SK-N-SH (cell line): ENCODE results near the gene HPX. TPM values are rescaled to one million over a fixed set of nuclear protein-coding genes. Genes with fewer than 3 reads are reported as not detected.
A peak's percentile ranks its signal among the peaks of the same experiment; 100 is the strongest.

Experiments
- CTCF ChIA-PET: fragments of 300-600, 350-600 bp; formaldehyde crosslinking; extraction: SDS; loops from one replicate; lab custom pipeline; 2021; lab: Yijun Ruan, JAX
- POLR2A ChIA-PET: fragments of 350-600 bp; sonication (Branson Sonifier 250); formaldehyde crosslinking; extraction: SDS; loops from one replicate; lab custom pipeline; 2020; ENCODE audit warnings: antibody characterized with exemption, inconsistent platforms; lab: Yijun Ruan, JAX
- DNase-seq: peaks from one replicate; pipeline ENCODE4 v3.0.0; 2012
- H2AFZ ChIP-seq: fragments of 200-600 bp; sonication (generic); 2 replicates; pipeline ENCODE4 v1.8.1; 2016; ENCODE audit warnings: antibody characterized with exemption, mild to moderate bottlenecking, low read depth
- H3F3A ChIP-seq: fragments of 200-600 bp; sonication (generic); replicated peaks from 2 replicates; pipeline ENCODE3; 2016; ENCODE audit warnings: antibody characterized with exemption, mild to moderate bottlenecking; ENCODE audit not compliant: insufficient read depth
- H3K27ac ChIP-seq, 2 experiments: fragments of 200-500 bp in 1 of 2; fragments of 200-600 bp in 1 of 2; sonication (Bioruptor generic) in 1 of 2; sonication (generic), shearing (Covaris generic) in 1 of 2; 2 replicates each; pipeline versions ENCODE4 v1.5.1 to v1.6.1; 2014 to 2016; ENCODE audit warnings: low read depth in 2 of 2, inconsistent platforms in 1 of 2, low read length in 1 of 2, mild to moderate bottlenecking in 1 of 2, mixed read lengths in 1 of 2
- H3K27me3 ChIP-seq: fragments of 200-600 bp; sonication (generic), shearing (Covaris generic); 2 replicates; pipeline ENCODE4 v1.6.1; 2016; ENCODE audit warnings: mixed run types; ENCODE audit not compliant: insufficient read depth
- H3K36me3 ChIP-seq, 2 experiments: fragments of 200-500 bp in 1 of 2; fragments of 200-600 bp in 1 of 2; sonication (Bioruptor generic) in 1 of 2; sonication (generic) in 1 of 2; replicated peaks in 1 of 2; 2 replicates each; pipeline versions ENCODE3 to v1.5.1; 2014 to 2016; ENCODE audit warnings: low read length in 1 of 2, mild to moderate bottlenecking in 1 of 2; ENCODE audit not compliant: insufficient read depth in 2 of 2, control insufficient read depth in 1 of 2
- H3K4me1 ChIP-seq, 2 experiments: fragments of 200-500 bp in 1 of 2; fragments of 200-600 bp in 1 of 2; sonication (Bioruptor generic) in 1 of 2; sonication (generic), shearing (Covaris generic) in 1 of 2; 2 replicates each; pipeline versions ENCODE4 v1.5.1 to v1.6.1; 2014 to 2016; ENCODE audit warnings: low read depth in 1 of 2, low read length in 1 of 2, mixed run types in 1 of 2; ENCODE audit not compliant: insufficient read depth in 2 of 2, control insufficient read depth in 1 of 2
- H3K4me2 ChIP-seq: fragments of 200-600 bp; sonication (generic), shearing (Covaris generic); 2 replicates; pipeline ENCODE4 v1.6.1; 2017; ENCODE audit warnings: mixed run types
- H3K4me3 ChIP-seq, 2 experiments: fragments of 200-500 bp in 1 of 2; fragments of 200-600 bp in 1 of 2; sonication (Bioruptor generic) in 1 of 2; sonication (generic), shearing (Covaris generic) in 1 of 2; 2 replicates each; pipeline versions ENCODE4 v1.5.1 to v1.8.1; 2014 to 2016; ENCODE audit warnings: low read depth in 2 of 2, inconsistent platforms in 1 of 2, low read length in 1 of 2, mild to moderate bottlenecking in 1 of 2, mixed read lengths in 1 of 2, moderate library complexity in 1 of 2
- H3K79me2 ChIP-seq: fragments of 200-600 bp; sonication (generic); 2 replicates; pipeline ENCODE4 v1.8.1; 2017; ENCODE audit warnings: mild to moderate bottlenecking; ENCODE audit not compliant: insufficient read depth
- H3K9ac ChIP-seq: fragments of 200-600 bp; sonication (generic); 2 replicates; pipeline ENCODE4 v1.6.1; 2017; ENCODE audit warnings: mixed run types
- H3K9me2 ChIP-seq: fragments of 200-600 bp; sonication (generic); 2 replicates; pipeline ENCODE4 v1.6.1; 2017; ENCODE audit warnings: mixed run types
- H3K9me3 ChIP-seq: fragments of 200-600 bp; sonication (generic); 2 replicates; pipeline ENCODE4 v1.6.1; 2017; ENCODE audit warnings: mixed run types, mild to moderate bottlenecking, moderate library complexity
- H4K20me1 ChIP-seq: fragments of 200-600 bp; sonication (generic); 2 replicates; pipeline ENCODE4 v1.6.1; 2017; ENCODE audit warnings: mild to moderate bottlenecking, mixed run types; ENCODE audit not compliant: insufficient read depth
- CTCF ChIP-seq: fragments of 200-600 bp; sonication (generic); IDR thresholded peaks from 2 replicates; pipeline ENCODE4 v1.6.1; 2017; ENCODE audit warnings: antibody characterized with exemption, mild to moderate bottlenecking, moderate library complexity
- EP300 ChIP-seq, 2 experiments: IDR thresholded peaks; 2 replicates each; pipeline versions ENCODE4 v1.4.0 to v1.6.1; 2012; ENCODE audit warnings: borderline replicate concordance in 1 of 2, low read depth in 1 of 2, low read length in 1 of 2
- EZH2phosphoT487 ChIP-seq: fragments of 200-600 bp; sonication (generic); IDR thresholded peaks from 2 replicates; pipeline ENCODE4 v1.6.1; 2017; ENCODE audit warnings: low read depth, mixed run types, mild to moderate bottlenecking, antibody characterized with exemption, moderate library complexity, borderline replicate concordance
- FOSL2 ChIP-seq: IDR thresholded peaks from 2 replicates; pipeline ENCODE4 v1.4.0; 2012; ENCODE audit warnings: low read depth, mild to moderate bottlenecking, moderate library complexity, borderline replicate concordance
- FOXJ3 ChIP-seq: sonication (generic); formaldehyde crosslinking; IDR thresholded peaks from 2 replicates; pipeline ENCODE4 v1.5.1; 2020; ENCODE audit warnings: mild to moderate bottlenecking, missing genetic modification reagents
- FOXM1 ChIP-seq: IDR thresholded peaks from 2 replicates; pipeline ENCODE4 v1.4.0; 2012; ENCODE audit warnings: low read depth, mild to moderate bottlenecking
- GABPA ChIP-seq: IDR thresholded peaks from 2 replicates; pipeline ENCODE4 v1.4.0; 2012; ENCODE audit warnings: low read depth, mild to moderate bottlenecking
- IRF3 ChIP-seq: fragments of 150-350 bp; IDR thresholded peaks from 2 replicates; pipeline ENCODE4 v1.6.1; 2016; ENCODE audit warnings: mild to moderate bottlenecking, low read depth, low read length
- MEF2A ChIP-seq: IDR thresholded peaks from 2 replicates; pipeline ENCODE4 v1.4.0; 2012; ENCODE audit warnings: low read depth, borderline replicate concordance
- MXI1 ChIP-seq: IDR thresholded peaks from 2 replicates; pipeline ENCODE4 v1.6.1; 2012; ENCODE audit warnings: mild to moderate bottlenecking, low read depth, low read length, improper control_type of control experiment
- NFIC ChIP-seq: IDR thresholded peaks from 2 replicates; pipeline ENCODE4 v1.4.0; 2012; ENCODE audit warnings: borderline replicate concordance
- POLR2AphosphoS5 ChIP-seq: IDR thresholded peaks from 2 replicates; pipeline ENCODE4 v1.6.1; 2012; ENCODE audit warnings: low read depth, low read length
- RFX5 ChIP-seq: IDR thresholded peaks from 2 replicates; pipeline ENCODE4 v1.6.1; 2012; ENCODE audit warnings: mild to moderate bottlenecking, improper control_type of control experiment, low read length
- RXRA ChIP-seq: IDR thresholded peaks from 2 replicates; pipeline ENCODE4 v1.4.0; 2012; ENCODE audit warnings: low read depth, mild to moderate bottlenecking, borderline replicate concordance
- TAF1 ChIP-seq: IDR thresholded peaks from 2 replicates; pipeline ENCODE4 v1.6.1; 2012; ENCODE audit warnings: low read depth, mild to moderate bottlenecking, low read length, moderate library complexity, borderline replicate concordance
- TEAD4 ChIP-seq: IDR thresholded peaks from 2 replicates; pipeline ENCODE4 v1.4.0; 2012; ENCODE audit warnings: mild to moderate bottlenecking, borderline replicate concordance; ENCODE audit not compliant: insufficient read depth
- WGBS: methylation state at CpG from one replicate; pipeline ENCODE4 v1.1.6; 2017; ENCODE audit warnings: low lambda C conversion rate; 5-methylcytosine and 5-hydroxymethylcytosine counted together
- polyA plus RNA-seq, 3 experiments: library from polyadenylated mRNA; depleted of rRNA; stranded (reverse); fragments of >200 nt; gene quantifications; 2 replicates each; pipeline ENCODE4 v1.2.3, GENCODE V29; 2012
- TF ChIP-seq, protein P1 (sequence below): fragments of 150-350 bp; IDR thresholded peaks from 2 replicates; pipeline ENCODE4 v1.6.1; 2017; ENCODE audit warnings: antibody characterized with exemption, low read length, low read depth, borderline replicate concordance
- TF ChIP-seq, protein P2 (sequence below): IDR thresholded peaks from 2 replicates; pipeline ENCODE4; 2012
- TF ChIP-seq, protein P3 (sequence below): IDR thresholded peaks from 2 replicates; pipeline ENCODE4 v1.6.1; 2012; ENCODE audit warnings: mild to moderate bottlenecking, low read depth, low read length, moderate library complexity

HPX gene
- polyA plus RNA-seq, 1 of the 3 experiments (the other 2 are of a cell fraction) = 1.8 TPM

DNA sequence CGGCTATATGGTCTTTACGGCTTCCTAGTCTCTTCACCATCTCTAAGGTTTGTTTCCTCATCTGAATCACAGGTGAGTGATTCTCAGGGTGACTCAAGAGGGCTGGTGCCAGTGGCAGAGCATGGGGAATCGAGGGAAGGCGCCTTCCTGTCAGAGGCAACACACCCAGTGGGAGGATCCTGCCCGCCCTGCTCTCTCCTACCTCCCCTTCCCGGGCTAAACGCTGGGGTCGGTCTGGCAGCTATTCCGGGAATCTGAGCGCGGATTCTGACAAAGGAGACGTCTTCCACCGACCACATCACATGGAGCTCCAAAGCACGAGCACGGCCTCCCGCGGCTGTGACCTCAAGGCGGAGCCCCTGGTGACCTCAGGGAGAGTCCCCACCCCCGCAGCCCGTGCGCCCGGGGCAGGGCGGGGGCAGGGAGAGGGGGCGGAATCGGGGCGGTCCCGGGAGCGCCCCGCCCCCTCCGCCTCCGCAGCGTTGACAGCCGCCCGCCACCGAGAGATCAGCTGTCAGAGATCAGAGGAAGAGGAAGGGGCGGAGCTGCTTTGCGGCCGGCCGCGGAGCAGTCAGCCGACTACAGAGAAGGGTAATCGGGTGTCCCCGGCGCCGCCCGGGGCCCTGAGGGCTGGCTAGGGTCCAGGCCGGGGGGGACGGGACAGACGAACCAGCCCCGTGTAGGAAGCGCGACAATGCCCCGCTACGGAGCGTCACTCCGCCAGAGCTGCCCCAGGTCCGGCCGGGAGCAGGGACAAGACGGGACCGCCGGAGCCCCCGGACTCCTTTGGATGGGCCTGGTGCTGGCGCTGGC, 50.7 kb downstream of the HPX start, which contains the start of gene SMPD1 (continued):
- no peak for TF ChIP-seq RXRA
- TF ChIP-seq IRF3 = no peak
- TF ChIP-seq, protein P1, sequence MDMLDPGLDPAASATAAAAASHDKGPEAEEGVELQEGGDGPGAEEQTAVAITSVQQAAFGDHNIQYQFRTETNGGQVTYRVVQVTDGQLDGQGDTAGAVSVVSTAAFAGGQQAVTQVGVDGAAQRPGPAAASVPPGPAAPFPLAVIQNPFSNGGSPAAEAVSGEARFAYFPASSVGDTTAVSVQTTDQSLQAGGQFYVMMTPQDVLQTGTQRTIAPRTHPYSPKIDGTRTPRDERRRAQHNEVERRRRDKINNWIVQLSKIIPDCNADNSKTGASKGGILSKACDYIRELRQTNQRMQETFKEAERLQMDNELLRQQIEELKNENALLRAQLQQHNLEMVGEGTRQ = no peak
- TF ChIP-seq FOSL2 = peak; percentile 10; the same call in 1 of the 2 replicates
- TF ChIP-seq NFIC = peak; percentile 48; the same call in 1 of the 2 replicates
- TF ChIP-seq EZH2phosphoT487 = no peak
- TF ChIP-seq FOXM1 = no peak
- no peak for TF ChIP-seq EP300 (IDR thresholded peaks at IDR 0.05; ENCODE audit: borderline replicate concordance in 1 of 2, low read depth in 1 of 2, low read length in 1 of 2)
- TF ChIP-seq POLR2AphosphoS5 = peak; percentile 57; the same call in 1 of the 2 replicates

GRCh38 chr11:6388748-6389147, 52.0 kb downstream of the HPX start:
- ChIA-PET POLR2A (no interaction called here), CTCF (interaction anchor here (1.0 to 2.7 kb wide), 5 partner anchors 9 to 138 kb away, joined by 3 to 25 read pairs (median 7); no protein-coding TSS in a partner anchor)
- peak overlapping the region; percentile 87; the same call in 1 of the 2 replicates for H3K4me2 ChIP-seq
- H3K4me3 ChIP-seq = no peak overlapping the region
- peaks cover 0 to 7% of the 10 kb centered on the region in 2 experiments for H3K36me3 ChIP-seq
- H2AFZ ChIP-seq = no peak overlapping the region; the same call in 1 of the 2 replicates
- peaks cover 3 to 14% of the 10 kb centered on the region in 2 experiments; a peak in 2 of 4 replicates for H3K4me1 ChIP-seq
- no peaks in the 10 kb centered on the region for H3K9me2 ChIP-seq
- no peak overlapping the region for H3K9ac ChIP-seq
- DNase-seq = no peak
- WGBS = 100% methylated on average over 1 of the region's 1 CpG
- no peaks in the 10 kb centered on the region for H4K20me1 ChIP-seq
- no peak overlapping the region for H3K27ac ChIP-seq
- no peaks in the 10 kb centered on the region for H3K9me3 ChIP-seq
- H3F3A ChIP-seq = peaks cover 4% of the 10 kb centered on the region
- no peaks in the 10 kb centered on the region for H3K27me3 ChIP-seq
- H3K79me2 ChIP-seq = 0 out of 2 replicates have a peak, but pooled peaks cover 9% of the 10 kb centered on the region
- no peak for TF ChIP-seq TEAD4
- no peak for TF ChIP-seq GABPA
- TF ChIP-seq, protein P2, sequence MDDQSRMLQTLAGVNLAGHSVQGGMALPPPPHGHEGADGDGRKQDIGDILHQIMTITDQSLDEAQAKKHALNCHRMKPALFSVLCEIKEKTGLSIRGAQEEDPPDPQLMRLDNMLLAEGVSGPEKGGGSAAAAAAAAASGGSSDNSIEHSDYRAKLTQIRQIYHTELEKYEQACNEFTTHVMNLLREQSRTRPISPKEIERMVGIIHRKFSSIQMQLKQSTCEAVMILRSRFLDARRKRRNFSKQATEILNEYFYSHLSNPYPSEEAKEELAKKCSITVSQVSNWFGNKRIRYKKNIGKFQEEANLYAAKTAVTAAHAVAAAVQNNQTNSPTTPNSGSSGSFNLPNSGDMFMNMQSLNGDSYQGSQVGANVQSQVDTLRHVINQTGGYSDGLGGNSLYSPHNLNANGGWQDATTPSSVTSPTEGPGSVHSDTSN = no peak
- TF ChIP-seq, protein P1 = no peak
- no peak for TF ChIP-seq CTCF
- TF ChIP-seq FOXJ3 (CRISPR knock-in tag) = no peak
- no peak for TF ChIP-seq MEF2A
- no peak for TF ChIP-seq TAF1
- no peak for TF ChIP-seq FOXM1
- no peak for TF ChIP-seq MXI1
- TF ChIP-seq EP300 (IDR thresholded peaks at IDR 0.05; ENCODE audit: borderline replicate concordance in 1 of 2, low read depth in 1 of 2, low read length in 1 of 2) = no peak
- no peak for TF ChIP-seq RFX5
- TF ChIP-seq, protein P3, sequence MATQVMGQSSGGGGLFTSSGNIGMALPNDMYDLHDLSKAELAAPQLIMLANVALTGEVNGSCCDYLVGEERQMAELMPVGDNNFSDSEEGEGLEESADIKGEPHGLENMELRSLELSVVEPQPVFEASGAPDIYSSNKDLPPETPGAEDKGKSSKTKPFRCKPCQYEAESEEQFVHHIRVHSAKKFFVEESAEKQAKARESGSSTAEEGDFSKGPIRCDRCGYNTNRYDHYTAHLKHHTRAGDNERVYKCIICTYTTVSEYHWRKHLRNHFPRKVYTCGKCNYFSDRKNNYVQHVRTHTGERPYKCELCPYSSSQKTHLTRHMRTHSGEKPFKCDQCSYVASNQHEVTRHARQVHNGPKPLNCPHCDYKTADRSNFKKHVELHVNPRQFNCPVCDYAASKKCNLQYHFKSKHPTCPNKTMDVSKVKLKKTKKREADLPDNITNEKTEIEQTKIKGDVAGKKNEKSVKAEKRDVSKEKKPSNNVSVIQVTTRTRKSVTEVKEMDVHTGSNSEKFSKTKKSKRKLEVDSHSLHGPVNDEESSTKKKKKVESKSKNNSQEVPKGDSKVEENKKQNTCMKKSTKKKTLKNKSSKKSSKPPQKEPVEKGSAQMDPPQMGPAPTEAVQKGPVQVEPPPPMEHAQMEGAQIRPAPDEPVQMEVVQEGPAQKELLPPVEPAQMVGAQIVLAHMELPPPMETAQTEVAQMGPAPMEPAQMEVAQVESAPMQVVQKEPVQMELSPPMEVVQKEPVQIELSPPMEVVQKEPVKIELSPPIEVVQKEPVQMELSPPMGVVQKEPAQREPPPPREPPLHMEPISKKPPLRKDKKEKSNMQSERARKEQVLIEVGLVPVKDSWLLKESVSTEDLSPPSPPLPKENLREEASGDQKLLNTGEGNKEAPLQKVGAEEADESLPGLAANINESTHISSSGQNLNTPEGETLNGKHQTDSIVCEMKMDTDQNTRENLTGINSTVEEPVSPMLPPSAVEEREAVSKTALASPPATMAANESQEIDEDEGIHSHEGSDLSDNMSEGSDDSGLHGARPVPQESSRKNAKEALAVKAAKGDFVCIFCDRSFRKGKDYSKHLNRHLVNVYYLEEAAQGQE = no peak
